Endothelial cell (in vitro differentiated cells): ENCODE data around the gene HECTD1. TPM values are rescaled to one million over a fixed set of nuclear protein-coding genes. Genes with fewer than 3 reads are reported as not detected.
A peak's percentile ranks its signal among the peaks of the same experiment; 100 is the strongest.

Experiments
- DNase-seq: peaks from one replicate; pipeline ENCODE4 v3.0.0; 2021; ENCODE audit warnings: low spot score
- H3K27ac Mint-ChIP-seq: one replicate; pipeline ENCODE4 v1.8.0; 2021; ENCODE audit warnings: mixed read lengths, inconsistent platforms; ENCODE audit not compliant: unreplicated experiment
- H3K27me3 Mint-ChIP-seq: one replicate; pipeline ENCODE4 v1.8.0; 2021; ENCODE audit warnings: mild to moderate bottlenecking, moderate library complexity, mixed read lengths, inconsistent platforms; ENCODE audit not compliant: unreplicated experiment
- H3K36me3 Mint-ChIP-seq: one replicate; pipeline ENCODE4 v1.8.0; 2021; ENCODE audit warnings: mild to moderate bottlenecking, low read depth, mixed read lengths, inconsistent platforms; ENCODE audit not compliant: unreplicated experiment
- H3K4me1 Mint-ChIP-seq: one replicate; pipeline ENCODE4 v1.8.0; 2021; ENCODE audit warnings: mild to moderate bottlenecking, mixed read lengths, inconsistent platforms; ENCODE audit not compliant: unreplicated experiment
- H3K4me3 Mint-ChIP-seq: one replicate; pipeline ENCODE4 v1.8.0; 2021; ENCODE audit warnings: mild to moderate bottlenecking, mixed read lengths, inconsistent platforms; ENCODE audit not compliant: unreplicated experiment
- H3K9me3 Mint-ChIP-seq: one replicate; pipeline ENCODE4 v1.8.0; 2021; ENCODE audit warnings: mixed read lengths, inconsistent platforms; ENCODE audit not compliant: unreplicated experiment
- CTCF ChIP-seq: fragments of 200-600 bp; sonication (generic); IDR thresholded peaks from one replicate; pipeline ENCODE4 v1.5.0; 2021; ENCODE audit warnings: antibody characterized with exemption; ENCODE audit not compliant: unreplicated experiment
- total RNA-seq: library from RNA; stranded (reverse); fragmentation: NEBNext Ultra II Directional; extraction: Animal tissue kit (Norgen Biotek cat#: 25700); gene quantifications from one replicate; pipeline ENCODE4 v1.2.1, GENCODE V29; 2021; ENCODE audit not compliant: unreplicated experiment

Gene HECTD1
- total RNA-seq, 1 donor from 2014 or later = 222 TPM

- H3K4me1 Mint-ChIP-seq = peaks cover 12% of the 10 kb centered on the region
- no peak overlapping the region for H3K27ac Mint-ChIP-seq
- H3K36me3 Mint-ChIP-seq = no peaks in the 10 kb centered on the region
- TF ChIP-seq CTCF = no peak
- no peak overlapping the region for H3K4me3 Mint-ChIP-seq
- no peak for DNase-seq
- no peaks in the 10 kb centered on the region for H3K9me3 Mint-ChIP-seq
- H3K27me3 Mint-ChIP-seq = peaks cover 9% of the 10 kb centered on the region
These were observed 5.3 kb upstream of the HECTD1 start for GRCh38 chr14:31212893-31213292.

GRCh38 chr14:31209605-31210004 lies 2.0 kb upstream of the HECTD1 start:
- peaks cover 22% of the 10 kb centered on the region for H3K4me1 Mint-ChIP-seq
- H3K36me3 Mint-ChIP-seq = no peaks in the 10 kb centered on the region
- DNase-seq = no peak
- H3K9me3 Mint-ChIP-seq = no peaks in the 10 kb centered on the region
- H3K4me3 Mint-ChIP-seq = no peak overlapping the region
- peaks cover 9% of the 10 kb centered on the region for H3K27me3 Mint-ChIP-seq
- H3K27ac Mint-ChIP-seq = no peak overlapping the region
- no peak for TF ChIP-seq CTCF

- no peak for TF ChIP-seq CTCF
- Mint-ChIP-seq H3K27ac (peak overlapping the region; percentile 98), H3K27me3 (peaks cover 9% of the 10 kb centered on the region), H3K4me1 (peaks cover 22% of the 10 kb centered on the region), H3K9me3 (no peaks in the 10 kb centered on the region), H3K36me3 (peaks cover 7% of the 10 kb centered on the region), H3K4me3 (peak overlapping the region; percentile 95)
- DNase-seq = no peak
These were observed 1.2 kb upstream of the HECTD1 start for GRCh38 chr14:31208546-31209424.

GRCh38 chr14:31207287-31207754 lies 272 bp downstream of the HECTD1 start:
- H3K9me3 Mint-ChIP-seq = no peaks in the 10 kb centered on the region
- H3K4me1 Mint-ChIP-seq = peaks cover 26% of the 10 kb centered on the region
- peaks cover 14% of the 10 kb centered on the region for H3K36me3 Mint-ChIP-seq
- peak overlapping the region; percentile 91 for H3K4me3 Mint-ChIP-seq
- DNase-seq = no peak
- H3K27me3 Mint-ChIP-seq = peaks cover 9% of the 10 kb centered on the region
- TF ChIP-seq CTCF = no peak
- peak overlapping the region; percentile 84 for H3K27ac Mint-ChIP-seq
